Caco-2 (cell line): ENCODE results near the gene LTBP3. TPM values are rescaled to one million over a fixed set of nuclear protein-coding genes. Genes with fewer than 3 reads are reported as not detected.

Experiments
- BruUV-seq: library from RNA; stranded (reverse); fragments of 400-500 nt; replicated peaks from 2 replicates; lab custom pipeline; 2021; lab: Mats Ljungman, UMichigan
- CTCF ChIA-PET: fragments of 300-600 bp; sonication (Branson Sonifier 250); formaldehyde crosslinking; loops from one replicate; lab custom pipeline; 2022; ENCODE audit warnings: antibody characterized with exemption; lab: Charles Lee
- POLR2A ChIA-PET: fragments of 300-600 bp; sonication (Branson Sonifier 250); formaldehyde crosslinking; loops from one replicate; lab custom pipeline; 2022; ENCODE audit warnings: antibody characterized with exemption; lab: Charles Lee
- DNase-seq, 2 experiments: peaks; one replicate each; pipeline versions ENCODE4 v3.0.0 to v3.0.0-alpha.2; 2020 to 2022
- H3K27me3 ChIP-seq: replicated peaks from 2 replicates; pipeline ENCODE4 v1.6.0; 2011; ENCODE audit warnings: low read length; ENCODE audit not compliant: control insufficient read depth, insufficient read depth
- H3K36me3 ChIP-seq: 2 replicates; pipeline ENCODE4 v1.5.1; 2011; ENCODE audit warnings: low read length; ENCODE audit not compliant: control insufficient read depth, insufficient read depth
- H3K4me1 ChIP-seq: fragments of 250-450 bp; sonication (Bioruptor Pico); 2 replicates; pipeline ENCODE4 v1.5.1; 2020; ENCODE audit warnings: mild to moderate bottlenecking
- H3K4me3 ChIP-seq: 2 replicates; pipeline ENCODE4 v1.5.1; 2011; ENCODE audit warnings: low read depth, mild to moderate bottlenecking, control low read depth, low read length
- H3K9me3 ChIP-seq: fragments of 250-450 bp; sonication (Bioruptor Pico); 2 replicates; pipeline ENCODE4 v1.5.1; 2020; ENCODE audit warnings: mild to moderate bottlenecking, moderate library complexity
- H3K27ac Mint-ChIP-seq: one replicate; pipeline ENCODE4 v1.8.0; 2022; ENCODE audit warnings: mixed read lengths; ENCODE audit not compliant: unreplicated experiment
- H3K27me3 Mint-ChIP-seq: one replicate; pipeline ENCODE4 v1.8.0; 2022; ENCODE audit warnings: mixed read lengths; ENCODE audit not compliant: insufficient read depth, unreplicated experiment
- H3K36me3 Mint-ChIP-seq: one replicate; pipeline ENCODE4 v1.8.0; 2022; ENCODE audit warnings: mild to moderate bottlenecking, mixed read lengths; ENCODE audit not compliant: insufficient read depth, unreplicated experiment
- H3K4me1 Mint-ChIP-seq: one replicate; pipeline ENCODE4 v1.8.0; 2022; ENCODE audit warnings: low read depth, mixed read lengths; ENCODE audit not compliant: unreplicated experiment
- H3K4me3 Mint-ChIP-seq: one replicate; pipeline ENCODE4 v1.8.0; 2022; ENCODE audit warnings: mild to moderate bottlenecking, moderate library complexity, mixed read lengths; ENCODE audit not compliant: unreplicated experiment
- H3K9me3 Mint-ChIP-seq: one replicate; pipeline ENCODE4 v1.8.0; 2022; ENCODE audit warnings: mixed read lengths; ENCODE audit not compliant: unreplicated experiment
- intact Hi-C: fragments of 100-400 bp; cut with micrococcal nuclease; formaldehyde crosslinking; loops from one replicate; pipeline ENCODE4 v1.10.0; 2022; ENCODE audit not compliant: unreplicated experiment
- total RNA-seq: library from RNA; stranded (reverse); gene quantifications from 2 replicates; pipeline ENCODE4 v1.2.3, GENCODE V29; 2022
- TF ChIP-seq, protein P1 (sequence below), 2 experiments: fragments of 200-600 bp in 1 of 2; IDR thresholded peaks; 1 replicate in 1 of 2; 2 replicates in 1 of 2; pipeline versions ENCODE4 v1.5.1 to v1.8.0; 2011 to 2022; ENCODE audit warnings: antibody characterized with exemption in 1 of 2, control low read depth in 1 of 2, inconsistent platforms in 1 of 2, low read depth in 1 of 2, low read length in 1 of 2, mild to moderate bottlenecking in 1 of 2, moderate library complexity in 1 of 2; ENCODE audit not compliant: insufficient read depth in 1 of 2, severe bottlenecking in 1 of 2, unreplicated experiment in 1 of 2

LTBP3 gene
- total RNA-seq, 1 experiment from 2014 or later, result 91.2 TPM

DNA sequence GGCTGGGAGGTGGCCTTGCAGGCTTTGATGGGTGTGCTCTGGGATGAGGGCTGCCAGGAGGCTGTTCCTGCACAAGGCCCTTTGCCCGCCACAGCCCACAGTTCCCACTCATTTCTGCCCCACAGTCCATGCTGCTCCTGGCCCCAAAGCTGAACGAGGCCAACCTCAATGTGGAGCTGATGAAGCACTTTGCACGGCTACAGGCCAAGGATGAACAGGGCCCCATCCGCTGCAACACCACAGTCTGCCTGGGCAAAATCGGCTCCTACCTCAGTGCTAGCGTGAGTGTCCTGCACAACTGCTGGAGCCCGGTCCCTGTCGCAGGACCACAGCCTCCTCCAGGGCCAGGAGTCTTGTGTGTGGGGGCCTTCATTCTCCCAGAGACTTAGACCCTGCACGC lies 23.1 kb downstream of the LTBP3 start:
- no peaks in the 10 kb centered on the region for H3K27me3 Mint-ChIP-seq
- H3K4me1 ChIP-seq, result no peaks in the 10 kb centered on the region
- no peak overlapping the region for H3K4me3 Mint-ChIP-seq
- H3K36me3 ChIP-seq, result peaks cover 15% of the 10 kb centered on the region
- no peaks in the 10 kb centered on the region for H3K27me3 ChIP-seq
- H3K9me3 Mint-ChIP-seq, result no peaks in the 10 kb centered on the region
- no peaks in the 10 kb centered on the region for H3K9me3 ChIP-seq
- no peaks in the 10 kb centered on the region for H3K4me1 Mint-ChIP-seq
- TF ChIP-seq, protein P1, sequence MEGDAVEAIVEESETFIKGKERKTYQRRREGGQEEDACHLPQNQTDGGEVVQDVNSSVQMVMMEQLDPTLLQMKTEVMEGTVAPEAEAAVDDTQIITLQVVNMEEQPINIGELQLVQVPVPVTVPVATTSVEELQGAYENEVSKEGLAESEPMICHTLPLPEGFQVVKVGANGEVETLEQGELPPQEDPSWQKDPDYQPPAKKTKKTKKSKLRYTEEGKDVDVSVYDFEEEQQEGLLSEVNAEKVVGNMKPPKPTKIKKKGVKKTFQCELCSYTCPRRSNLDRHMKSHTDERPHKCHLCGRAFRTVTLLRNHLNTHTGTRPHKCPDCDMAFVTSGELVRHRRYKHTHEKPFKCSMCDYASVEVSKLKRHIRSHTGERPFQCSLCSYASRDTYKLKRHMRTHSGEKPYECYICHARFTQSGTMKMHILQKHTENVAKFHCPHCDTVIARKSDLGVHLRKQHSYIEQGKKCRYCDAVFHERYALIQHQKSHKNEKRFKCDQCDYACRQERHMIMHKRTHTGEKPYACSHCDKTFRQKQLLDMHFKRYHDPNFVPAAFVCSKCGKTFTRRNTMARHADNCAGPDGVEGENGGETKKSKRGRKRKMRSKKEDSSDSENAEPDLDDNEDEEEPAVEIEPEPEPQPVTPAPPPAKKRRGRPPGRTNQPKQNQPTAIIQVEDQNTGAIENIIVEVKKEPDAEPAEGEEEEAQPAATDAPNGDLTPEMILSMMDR (IDR thresholded peaks at IDR 0.05; ENCODE audit: insufficient read depth in 1 of 2, low read depth in 1 of 2, low read length in 1 of 2, severe bottlenecking in 1 of 2, unreplicated experiment in 1 of 2), result no peak
- peaks cover 85% of the 10 kb centered on the region for H3K36me3 Mint-ChIP-seq
- peak overlapping the region; percentile 5 for H3K27ac Mint-ChIP-seq
- BruUV-seq, result no TSS peak
- no peak overlapping the region for H3K4me3 ChIP-seq
- CTCF ChIA-PET, result no interaction called here
- DNase-seq, result no peak
- intact Hi-C loops, result no loop called here
- POLR2A ChIA-PET, result no interaction called here

- peaks cover 80% of the 10 kb centered on the region for H3K36me3 Mint-ChIP-seq
- peaks cover 6% of the 10 kb centered on the region for H3K4me1 Mint-ChIP-seq
- Histone ChIP-seq H3K4me3 (no peak overlapping the region), H3K4me1 (no peaks in the 10 kb centered on the region), H3K36me3 (peaks cover 15% of the 10 kb centered on the region), H3K27me3 (no peaks in the 10 kb centered on the region), H3K9me3 (no peaks in the 10 kb centered on the region)
- ChIA-PET POLR2A (no interaction called here), CTCF (no interaction called here)
- intact Hi-C loops, result no loop called here
- TF ChIP-seq, protein P1 (IDR thresholded peaks at IDR 0.05; ENCODE audit: insufficient read depth in 1 of 2, low read depth in 1 of 2, low read length in 1 of 2, severe bottlenecking in 1 of 2, unreplicated experiment in 1 of 2), result no peak
- H3K4me3 Mint-ChIP-seq, result no peak overlapping the region
- BruUV-seq, result no TSS peak
- no peak for DNase-seq
- H3K9me3 Mint-ChIP-seq, result no peaks in the 10 kb centered on the region
- no peak overlapping the region for H3K27ac Mint-ChIP-seq
- no peaks in the 10 kb centered on the region for H3K27me3 Mint-ChIP-seq
Measured at GRCh38 chr11:65532388-65533064, 25.6 kb downstream of the LTBP3 start.

GRCh38 chr11:65530157-65530496 lies 28.0 kb downstream of the LTBP3 start:
- Mint-ChIP-seq H3K27ac (no peak overlapping the region), H3K4me1 (peaks cover 6% of the 10 kb centered on the region), H3K27me3 (no peaks in the 10 kb centered on the region), H3K9me3 (no peaks in the 10 kb centered on the region), H3K4me3 (no peak overlapping the region), H3K36me3 (peaks cover 72% of the 10 kb centered on the region)
- intact Hi-C loops, result no loop called here
- TF ChIP-seq, protein P1 (IDR thresholded peaks at IDR 0.05; ENCODE audit: insufficient read depth in 1 of 2, low read depth in 1 of 2, low read length in 1 of 2, severe bottlenecking in 1 of 2, unreplicated experiment in 1 of 2), result peak in 1 of 2 experiments; percentile 65
- Histone ChIP-seq H3K36me3 (peaks cover 15% of the 10 kb centered on the region), H3K9me3 (no peaks in the 10 kb centered on the region), H3K27me3 (no peaks in the 10 kb centered on the region), H3K4me3 (no peak overlapping the region), H3K4me1 (peaks cover 9% of the 10 kb centered on the region)
- BruUV-seq, result no TSS peak
- no peak for DNase-seq
- CTCF ChIA-PET, result interaction anchor here (2.0 kb wide), 1 partner anchor 22 kb away, joined by 5 read pairs; no protein-coding TSS in a partner anchor
- POLR2A ChIA-PET, result no interaction called here
